ENCODE measurements around the gene HLCS.

Gene HLCS

DNA sequence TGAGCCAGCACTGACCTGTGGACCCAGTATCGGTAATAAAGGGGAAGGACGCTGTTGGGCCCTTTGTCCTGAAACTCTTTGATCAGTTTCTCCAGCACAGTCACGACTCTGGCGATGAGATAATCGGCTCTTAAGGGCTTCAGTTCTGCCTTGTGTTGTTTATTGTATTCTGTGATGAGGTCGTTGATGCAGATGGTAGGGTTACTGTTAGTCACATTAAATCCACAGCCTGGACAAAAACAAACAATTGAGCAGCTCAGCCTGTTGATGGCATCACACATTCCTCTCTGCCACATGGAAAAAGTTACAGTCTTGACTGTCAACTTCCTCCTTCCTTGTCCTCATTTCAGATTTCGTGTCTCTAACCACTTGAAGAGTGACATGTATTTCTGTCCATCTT, 209.9 kb downstream of the HLCS start:
- Histone ChIP-seq H3K27ac (ENCODE audit: low read length) (no peak overlapping the region), H4K20me1 (ENCODE audit: insufficient read depth, low read length) (no peaks in the 10 kb centered on the region), H2AFZ (ENCODE audit: low read depth, low read length) (no peak overlapping the region), H3K36me3 (replicated peaks; ENCODE audit: low read depth, low read length) (no peaks in the 10 kb centered on the region), H3K4me2 (ENCODE audit: low read length) (no peak overlapping the region), H3K9me3 (ENCODE audit: insufficient read depth, low read length) (no peaks in the 10 kb centered on the region), H3K4me3 (ENCODE audit: low read length) (no peak overlapping the region), H3K4me1 (ENCODE audit: low read length) (no peaks in the 10 kb centered on the region), H3K9ac (ENCODE audit: low read length) (no peak overlapping the region), H3K79me2 (ENCODE audit: low read length) (no peaks in the 10 kb centered on the region), H3K27me3 (ENCODE audit: low read depth, low read length) (no peaks in the 10 kb centered on the region)
- TF ChIP-seq CTCF (IDR thresholded peaks at IDR 0.05; ENCODE audit: low read depth, low read length): no peak
- no peak for TF ChIP-seq EZH2phosphoT487 (IDR thresholded peaks at IDR 0.05; ENCODE audit: low read depth)

GRCh38 chr21:36754241-36754898, 212.1 kb downstream of the HLCS start:
- no peak overlapping the region for H3K4me3 ChIP-seq (ENCODE audit: low read length)
- H4K20me1 ChIP-seq (ENCODE audit: insufficient read depth, low read length): no peaks in the 10 kb centered on the region
- no peaks in the 10 kb centered on the region for H3K27me3 ChIP-seq (ENCODE audit: low read depth, low read length)
- no peak overlapping the region for H3K9ac ChIP-seq (ENCODE audit: low read length)
- H3K4me1 ChIP-seq (ENCODE audit: low read length): no peaks in the 10 kb centered on the region
- H3K27ac ChIP-seq (ENCODE audit: low read length): no peak overlapping the region
- H3K36me3 ChIP-seq (replicated peaks; ENCODE audit: low read depth, low read length): no peaks in the 10 kb centered on the region
- H3K9me3 ChIP-seq (ENCODE audit: insufficient read depth, low read length): no peaks in the 10 kb centered on the region
- no peak overlapping the region for H3K4me2 ChIP-seq (ENCODE audit: low read length)
- no peaks in the 10 kb centered on the region for H3K79me2 ChIP-seq (ENCODE audit: low read length)
- no peak for TF ChIP-seq CTCF (IDR thresholded peaks at IDR 0.05; ENCODE audit: low read depth, low read length)
- no peak for TF ChIP-seq EZH2phosphoT487 (IDR thresholded peaks at IDR 0.05; ENCODE audit: low read depth)
- H2AFZ ChIP-seq (ENCODE audit: low read depth, low read length): no peak overlapping the region

DNA sequence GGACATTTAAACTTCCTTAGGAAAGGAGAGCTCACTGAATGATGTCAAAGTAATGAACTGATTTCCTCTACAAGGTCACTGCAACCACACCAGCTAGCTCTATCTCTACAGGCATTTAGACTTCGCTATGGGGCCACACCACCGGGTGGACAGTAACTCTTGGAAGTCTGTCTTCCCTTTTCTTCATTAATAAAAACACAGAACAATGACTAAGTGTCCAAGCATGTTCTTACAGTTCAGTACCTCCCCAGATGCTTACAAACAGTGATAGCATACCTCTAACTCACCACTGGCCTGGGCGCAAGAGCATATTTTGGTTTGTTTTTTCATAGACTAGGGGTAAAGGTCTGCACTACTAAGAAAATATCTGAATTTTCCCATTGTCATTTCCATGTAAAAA, 212.9 kb downstream of the HLCS start:
- Histone ChIP-seq H3K27me3 (ENCODE audit: low read depth, low read length) (no peaks in the 10 kb centered on the region), H3K9me3 (ENCODE audit: insufficient read depth, low read length) (no peaks in the 10 kb centered on the region), H3K4me1 (ENCODE audit: low read length) (no peaks in the 10 kb centered on the region), H3K27ac (ENCODE audit: low read length) (no peak overlapping the region), H3K4me3 (ENCODE audit: low read length) (no peak overlapping the region), H4K20me1 (ENCODE audit: insufficient read depth, low read length) (no peaks in the 10 kb centered on the region), H2AFZ (ENCODE audit: low read depth, low read length) (no peak overlapping the region), H3K79me2 (ENCODE audit: low read length) (no peaks in the 10 kb centered on the region), H3K36me3 (replicated peaks; ENCODE audit: low read depth, low read length) (no peaks in the 10 kb centered on the region), H3K4me2 (ENCODE audit: low read length) (no peak overlapping the region), H3K9ac (ENCODE audit: low read length) (no peak overlapping the region)
- no peak for TF ChIP-seq CTCF (IDR thresholded peaks at IDR 0.05; ENCODE audit: low read depth, low read length)
- TF ChIP-seq EZH2phosphoT487 (IDR thresholded peaks at IDR 0.05; ENCODE audit: low read depth): no peak

DNA sequence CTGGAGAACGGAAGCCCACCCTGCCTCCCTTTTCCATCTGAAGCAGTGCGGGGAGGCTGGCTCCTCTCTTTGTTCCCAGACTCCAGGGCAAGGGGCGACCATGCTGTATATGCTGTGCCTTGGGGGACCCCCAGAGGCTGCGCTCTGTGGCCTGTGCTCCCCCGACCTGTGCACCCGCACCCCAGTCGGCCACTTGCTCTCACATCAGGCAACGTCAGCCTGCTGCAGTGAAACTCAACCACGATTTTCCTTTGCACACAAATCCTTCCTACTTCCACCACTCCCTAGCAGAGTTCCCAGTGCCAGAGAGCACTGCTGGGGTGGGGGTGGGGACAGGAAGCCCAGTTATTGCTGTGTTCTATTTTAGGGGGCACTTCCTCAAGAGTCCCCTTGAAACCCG, 215.1 kb downstream of the HLCS start:
- H3K36me3 ChIP-seq (replicated peaks; ENCODE audit: low read depth, low read length): no peaks in the 10 kb centered on the region
- H3K4me1 ChIP-seq (ENCODE audit: low read length): no peaks in the 10 kb centered on the region
- no peaks in the 10 kb centered on the region for H3K79me2 ChIP-seq (ENCODE audit: low read length)
- H3K27ac ChIP-seq (ENCODE audit: low read length): no peak overlapping the region
- H3K9me3 ChIP-seq (ENCODE audit: insufficient read depth, low read length): no peaks in the 10 kb centered on the region
- no peak overlapping the region for H2AFZ ChIP-seq (ENCODE audit: low read depth, low read length)
- no peaks in the 10 kb centered on the region for H3K27me3 ChIP-seq (ENCODE audit: low read depth, low read length)
- H3K4me3 ChIP-seq (ENCODE audit: low read length): no peak overlapping the region
- H3K9ac ChIP-seq (ENCODE audit: low read length): no peak overlapping the region
- no peaks in the 10 kb centered on the region for H4K20me1 ChIP-seq (ENCODE audit: insufficient read depth, low read length)
- no peak overlapping the region for H3K4me2 ChIP-seq (ENCODE audit: low read length)
- no peak for TF ChIP-seq CTCF (IDR thresholded peaks at IDR 0.05; ENCODE audit: low read depth, low read length)
- TF ChIP-seq EZH2phosphoT487 (IDR thresholded peaks at IDR 0.05; ENCODE audit: low read depth): no peak

Data from OCI-LY3 (cell line).